Activated CD4-positive, alpha-beta T cell treated with anti-CD3 and anti-CD28 coated beads, Interleukin-2, amount 10 ng/mL, durations not matched to agents 24 days and 14 days (primary cell): ENCODE data around the gene RBM44. TPM values are rescaled to one million over a fixed set of nuclear protein-coding genes. Genes with fewer than 3 reads are reported as not detected.
"Not testable (repeated sequence)": the region's sequence is repeated elsewhere in the genome, so short reads cannot be mapped to it uniquely, and the experiment has no call there.

Experiments used
- DNase-seq: peaks from one replicate; pipeline ENCODE4 v3.0.0; 2022
- H3K27ac Mint-ChIP-seq: one replicate; pipeline ENCODE4 v1.8.0; 2022; ENCODE audit warnings: mild to moderate bottlenecking, mixed read lengths
- H3K27me3 Mint-ChIP-seq: one replicate; pipeline ENCODE4 v1.8.0; 2022; ENCODE audit warnings: mixed read lengths
- H3K36me3 Mint-ChIP-seq: one replicate; pipeline ENCODE4 v1.8.0; 2022; ENCODE audit warnings: low read depth, mild to moderate bottlenecking, mixed read lengths
- H3K4me1 Mint-ChIP-seq: one replicate; pipeline ENCODE4 v1.8.0; 2021; ENCODE audit warnings: mixed read lengths
- H3K4me3 Mint-ChIP-seq: one replicate; pipeline ENCODE4 v1.8.0; 2022; ENCODE audit warnings: mild to moderate bottlenecking, moderate library complexity, mixed read lengths
- H3K9me3 Mint-ChIP-seq: one replicate; pipeline ENCODE4 v1.8.0; 2021; ENCODE audit warnings: mixed read lengths
- intact Hi-C: fragments of 100-400 bp; cut with micrococcal nuclease; formaldehyde crosslinking; loops from one replicate; pipeline ENCODE4 v1.15.1; 2023
- total RNA-seq: library from RNA; stranded (reverse); gene quantifications from 2 replicates; pipeline ENCODE4 v1.2.3, GENCODE V29; 2022

Gene RBM44
- total RNA-seq, 1 donor from 2014 or later, result 0.42 TPM

GRCh38 chr2:237765122-237765521 lies 33.5 kb upstream of the RBM44 start:
- H3K36me3 Mint-ChIP-seq, result peaks cover 61% of the 10 kb centered on the region
- H3K27ac Mint-ChIP-seq, H3K4me3 Mint-ChIP-seq, H3K27me3 Mint-ChIP-seq, DNase-seq, H3K9me3 Mint-ChIP-seq, intact Hi-C loops, H3K4me1 Mint-ChIP-seq: not testable (repeated sequence)

- intact Hi-C loops, result no loop called here
- no peaks in the 10 kb centered on the region for H3K9me3 Mint-ChIP-seq
- no peaks in the 10 kb centered on the region for H3K27me3 Mint-ChIP-seq
- DNase-seq, result no peak
- H3K4me3 Mint-ChIP-seq, result no peak overlapping the region
- peaks cover 5% of the 10 kb centered on the region for H3K4me1 Mint-ChIP-seq
- peaks cover 62% of the 10 kb centered on the region for H3K36me3 Mint-ChIP-seq
- H3K27ac Mint-ChIP-seq, result no peak overlapping the region
These were observed 32.7 kb upstream of the RBM44 start for GRCh38 chr2:237765875-237766274.

- Mint-ChIP-seq H3K27ac (no peak overlapping the region), H3K27me3 (no peaks in the 10 kb centered on the region), H3K9me3 (no peaks in the 10 kb centered on the region), H3K4me1 (peaks cover 5% of the 10 kb centered on the region), H3K4me3 (no peak overlapping the region), H3K36me3 (peaks cover 63% of the 10 kb centered on the region)
- no peak for DNase-seq
- intact Hi-C loops, result no loop called here
These were observed 32.2 kb upstream of the RBM44 start for GRCh38 chr2:237766340-237766739.

- no peak overlapping the region for H3K4me3 Mint-ChIP-seq
- no peaks in the 10 kb centered on the region for H3K27me3 Mint-ChIP-seq
- intact Hi-C loops, result no loop called here
- peak overlapping the region; percentile 48 for H3K27ac Mint-ChIP-seq
- H3K9me3 Mint-ChIP-seq, result no peaks in the 10 kb centered on the region
- peaks cover 69% of the 10 kb centered on the region for H3K36me3 Mint-ChIP-seq
- DNase-seq, result no peak
- peaks cover 2% of the 10 kb centered on the region for H3K4me1 Mint-ChIP-seq
These were observed 26.1 kb upstream of the RBM44 start for GRCh38 chr2:237772513-237772912.

- Mint-ChIP-seq H3K27me3 (no peaks in the 10 kb centered on the region), H3K4me3 (no peak overlapping the region)
These were observed 24.8 kb upstream of the RBM44 start for GRCh38 chr2:237773826-237774225.

GRCh38 chr2:237774811-237775553 lies 23.6 kb upstream of the RBM44 start:
- intact Hi-C loops, result loop anchor here (2.0 kb wide), 1 partner anchor 194 kb away; no protein-coding TSS in a partner anchor
- H3K27ac Mint-ChIP-seq, result no peak overlapping the region
- no peaks in the 10 kb centered on the region for H3K9me3 Mint-ChIP-seq
- H3K4me1 Mint-ChIP-seq, result peaks cover 2% of the 10 kb centered on the region
- no peak overlapping the region for H3K4me3 Mint-ChIP-seq
- H3K36me3 Mint-ChIP-seq, result peaks cover 74% of the 10 kb centered on the region
- peak; percentile 83 for DNase-seq
- H3K27me3 Mint-ChIP-seq, result no peaks in the 10 kb centered on the region

More at GRCh38 chr2:237773826-237774225, 24.8 kb upstream of the RBM44 start:
- intact Hi-C loops, result loop anchor here (2.0 kb wide), 1 partner anchor 193 kb away; no protein-coding TSS in a partner anchor
- no peak for DNase-seq
- peaks cover 2% of the 10 kb centered on the region for H3K4me1 Mint-ChIP-seq
- no peaks in the 10 kb centered on the region for H3K9me3 Mint-ChIP-seq
- no peak overlapping the region for H3K27ac Mint-ChIP-seq
- H3K36me3 Mint-ChIP-seq, result peaks cover 73% of the 10 kb centered on the region

- no peak overlapping the region for H3K4me3 Mint-ChIP-seq
- H3K27ac Mint-ChIP-seq, result no peak overlapping the region
- intact Hi-C loops, result no loop called here
- no peaks in the 10 kb centered on the region for H3K9me3 Mint-ChIP-seq
- DNase-seq, result no peak
- peaks cover 81% of the 10 kb centered on the region for H3K36me3 Mint-ChIP-seq
- H3K4me1 Mint-ChIP-seq, result no peaks in the 10 kb centered on the region
- no peaks in the 10 kb centered on the region for H3K27me3 Mint-ChIP-seq
These were observed 19.1 kb upstream of the RBM44 start for GRCh38 chr2:237779521-237779920.

GRCh38 chr2:237782181-237782580 lies 16.4 kb upstream of the RBM44 start:
- peaks cover 3% of the 10 kb centered on the region for H3K9me3 Mint-ChIP-seq
- no peaks in the 10 kb centered on the region for H3K4me1 Mint-ChIP-seq
- no peak for DNase-seq
- H3K4me3 Mint-ChIP-seq, result no peak overlapping the region
- peaks cover 78% of the 10 kb centered on the region for H3K36me3 Mint-ChIP-seq
- no peak overlapping the region for H3K27ac Mint-ChIP-seq
- H3K27me3 Mint-ChIP-seq, result no peaks in the 10 kb centered on the region
- intact Hi-C loops, result no loop called here

- H3K36me3 Mint-ChIP-seq, result peaks cover 70% of the 10 kb centered on the region
These were observed 14.9 kb upstream of the RBM44 start for GRCh38 chr2:237783678-237784077.

GRCh38 chr2:237786936-237787335 lies 11.6 kb upstream of the RBM44 start:
- no peak overlapping the region for H3K27ac Mint-ChIP-seq
- intact Hi-C loops, result no loop called here
- no peak for DNase-seq
- H3K9me3 Mint-ChIP-seq, result peaks cover 3% of the 10 kb centered on the region
- no peak overlapping the region for H3K4me3 Mint-ChIP-seq
- H3K36me3 Mint-ChIP-seq, result peaks cover 46% of the 10 kb centered on the region
- H3K27me3 Mint-ChIP-seq, result no peaks in the 10 kb centered on the region
- peaks cover 4% of the 10 kb centered on the region for H3K4me1 Mint-ChIP-seq

More at GRCh38 chr2:237783678-237784077, 14.9 kb upstream of the RBM44 start:
- H3K4me3 Mint-ChIP-seq, H3K27ac Mint-ChIP-seq, H3K9me3 Mint-ChIP-seq, intact Hi-C loops, H3K4me1 Mint-ChIP-seq, DNase-seq, H3K27me3 Mint-ChIP-seq: not testable (repeated sequence)

GRCh38 chr2:237790353-237790752 lies 8.2 kb upstream of the RBM44 start:
- no peak for DNase-seq
- Mint-ChIP-seq H3K4me3 (no peak overlapping the region), H3K9me3 (peaks cover 3% of the 10 kb centered on the region), H3K27ac (peak overlapping the region; percentile 51), H3K36me3 (peaks cover 22% of the 10 kb centered on the region), H3K27me3 (no peaks in the 10 kb centered on the region), H3K4me1 (peaks cover 4% of the 10 kb centered on the region)
- intact Hi-C loops, result no loop called here

GRCh38 chr2:237791977-237792727 lies 6.4 kb upstream of the RBM44 start:
- intact Hi-C loops, result no loop called here
- no peak overlapping the region for H3K27ac Mint-ChIP-seq
- H3K4me3 Mint-ChIP-seq, result no peak overlapping the region
- H3K9me3 Mint-ChIP-seq, result no peaks in the 10 kb centered on the region
- DNase-seq, result no peak
- H3K36me3 Mint-ChIP-seq, result peaks cover 9% of the 10 kb centered on the region
- H3K27me3 Mint-ChIP-seq, result no peaks in the 10 kb centered on the region
- H3K4me1 Mint-ChIP-seq, result peaks cover 4% of the 10 kb centered on the region

GRCh38 chr2:237797253-237797652 lies 1.3 kb upstream of the RBM44 start:
- no peaks in the 10 kb centered on the region for H3K4me1 Mint-ChIP-seq
- no peaks in the 10 kb centered on the region for H3K36me3 Mint-ChIP-seq
- DNase-seq, result peak; percentile 41
- H3K27me3 Mint-ChIP-seq, result no peaks in the 10 kb centered on the region
- H3K4me3 Mint-ChIP-seq, result no peak overlapping the region
- no peaks in the 10 kb centered on the region for H3K9me3 Mint-ChIP-seq
- H3K27ac Mint-ChIP-seq, result no peak overlapping the region
- intact Hi-C loops, result no loop called here

GRCh38 chr2:237799060-237799428 lies 465 bp downstream of the RBM44 start:
- Mint-ChIP-seq H3K27me3 (no peaks in the 10 kb centered on the region), H3K27ac (no peak overlapping the region), H3K9me3 (no peaks in the 10 kb centered on the region), H3K4me3 (no peak overlapping the region), H3K4me1 (no peaks in the 10 kb centered on the region), H3K36me3 (no peaks in the 10 kb centered on the region)
- intact Hi-C loops, result no loop called here
- no peak for DNase-seq
